NB4 (cell line): ENCODE data around the gene RNASET2.
"Not testable (repeated sequence)": the region's sequence is repeated elsewhere in the genome, so short reads cannot be mapped to it uniquely, and the experiment has no call there.

ENCODE experiments used
- DNase-seq: peaks from one replicate; pipeline ENCODE4 v3.0.0; 2010; ENCODE audit warnings: low read depth
- H3K4me3 ChIP-seq: one replicate; pipeline ENCODE4 v1.5.1; 2011; ENCODE audit warnings: mild to moderate bottlenecking, low read depth, low read length, moderate library complexity
- MYC ChIP-seq: IDR thresholded peaks from 2 replicates; pipeline ENCODE4 v1.6.1; 2011; ENCODE audit warnings: low read depth, low read length
- POLR2A ChIP-seq: IDR thresholded peaks from 2 replicates; pipeline ENCODE4 v1.6.1; 2011; ENCODE audit warnings: mild to moderate bottlenecking; ENCODE audit not compliant: insufficient read length; ENCODE audit errors: extremely low read depth
- TF ChIP-seq, protein P1 (sequence below): IDR thresholded peaks from one replicate; pipeline ENCODE4 v1.5.1; 2012; ENCODE audit warnings: low read depth, low read length
- TF ChIP-seq, protein P2 (sequence below): IDR thresholded peaks from 2 replicates; pipeline ENCODE4 v1.6.1; 2011; ENCODE audit warnings: low read depth, low read length

Gene RNASET2

DNA sequence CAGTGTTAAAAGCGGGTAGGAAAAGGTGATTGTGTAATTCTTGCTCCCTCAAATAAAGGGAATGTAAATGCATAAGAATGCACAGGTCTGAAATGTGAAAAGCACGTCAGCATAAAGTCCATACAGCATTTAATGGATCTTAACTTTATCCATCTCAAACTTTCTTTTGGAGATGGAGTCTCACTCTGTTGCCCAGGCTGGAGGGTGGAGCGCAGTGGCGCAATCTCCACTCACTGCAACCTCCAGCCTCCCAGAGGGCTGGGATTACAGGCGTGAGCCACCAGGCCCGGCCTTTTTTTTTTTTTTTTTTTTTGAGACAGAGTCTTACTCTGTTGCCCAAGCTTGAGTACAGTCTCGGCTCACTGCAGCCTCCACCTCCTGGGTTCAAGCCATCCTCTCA is 33.4 kb downstream of the RNASET2 start:
- DNase-seq, result no peak
- TF ChIP-seq MYC (no peak), POLR2A (no peak)
- TF ChIP-seq, protein P1, sequence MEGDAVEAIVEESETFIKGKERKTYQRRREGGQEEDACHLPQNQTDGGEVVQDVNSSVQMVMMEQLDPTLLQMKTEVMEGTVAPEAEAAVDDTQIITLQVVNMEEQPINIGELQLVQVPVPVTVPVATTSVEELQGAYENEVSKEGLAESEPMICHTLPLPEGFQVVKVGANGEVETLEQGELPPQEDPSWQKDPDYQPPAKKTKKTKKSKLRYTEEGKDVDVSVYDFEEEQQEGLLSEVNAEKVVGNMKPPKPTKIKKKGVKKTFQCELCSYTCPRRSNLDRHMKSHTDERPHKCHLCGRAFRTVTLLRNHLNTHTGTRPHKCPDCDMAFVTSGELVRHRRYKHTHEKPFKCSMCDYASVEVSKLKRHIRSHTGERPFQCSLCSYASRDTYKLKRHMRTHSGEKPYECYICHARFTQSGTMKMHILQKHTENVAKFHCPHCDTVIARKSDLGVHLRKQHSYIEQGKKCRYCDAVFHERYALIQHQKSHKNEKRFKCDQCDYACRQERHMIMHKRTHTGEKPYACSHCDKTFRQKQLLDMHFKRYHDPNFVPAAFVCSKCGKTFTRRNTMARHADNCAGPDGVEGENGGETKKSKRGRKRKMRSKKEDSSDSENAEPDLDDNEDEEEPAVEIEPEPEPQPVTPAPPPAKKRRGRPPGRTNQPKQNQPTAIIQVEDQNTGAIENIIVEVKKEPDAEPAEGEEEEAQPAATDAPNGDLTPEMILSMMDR, result no peak
- TF ChIP-seq, protein P2, sequence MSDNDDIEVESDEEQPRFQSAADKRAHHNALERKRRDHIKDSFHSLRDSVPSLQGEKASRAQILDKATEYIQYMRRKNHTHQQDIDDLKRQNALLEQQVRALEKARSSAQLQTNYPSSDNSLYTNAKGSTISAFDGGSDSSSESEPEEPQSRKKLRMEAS, result no peak
- no peak overlapping the region for H3K4me3 ChIP-seq

DNA sequence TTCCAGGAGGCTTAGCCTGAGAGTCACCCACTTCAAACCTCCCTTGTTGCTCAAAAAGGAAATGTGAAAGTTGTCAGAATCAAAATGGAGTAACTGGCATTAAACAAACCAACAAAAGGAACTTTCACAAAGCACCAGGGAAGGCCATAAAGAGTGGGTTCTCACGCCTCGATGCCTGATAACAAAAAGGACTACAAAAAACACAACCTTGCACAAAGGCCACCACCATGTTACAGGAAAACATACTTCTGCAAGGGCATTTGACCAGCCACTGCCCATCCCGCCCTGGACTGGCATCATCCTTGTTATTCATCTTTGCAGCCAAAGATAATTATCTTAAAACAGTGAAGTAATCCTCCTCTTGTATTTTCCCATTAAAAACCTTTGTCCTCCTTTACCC is 34.8 kb downstream of the RNASET2 start:
- no peak for TF ChIP-seq MYC
- TF ChIP-seq, protein P1, result no peak
- TF ChIP-seq POLR2A, result no peak
- TF ChIP-seq, protein P2, result no peak
- DNase-seq, result no peak
- H3K4me3 ChIP-seq, result no peak overlapping the region

DNA sequence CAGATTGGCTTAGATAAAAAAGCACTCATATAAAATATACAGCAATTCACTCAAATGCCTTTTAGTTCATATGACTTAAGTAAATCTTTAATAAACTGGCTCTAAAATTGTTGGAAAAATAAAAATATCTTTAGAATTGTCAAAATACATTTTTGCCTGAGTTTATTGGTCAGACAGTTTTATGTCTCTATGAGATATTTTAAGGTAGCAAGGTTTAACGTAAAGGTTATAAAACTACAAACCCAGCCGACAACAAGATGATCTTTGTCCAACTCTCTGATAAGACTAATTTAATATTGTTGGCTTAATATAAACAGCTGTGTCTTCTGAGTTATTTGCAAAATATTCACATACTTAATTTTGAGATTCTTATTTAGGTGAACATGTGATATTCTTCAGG is 39.5 kb downstream of the RNASET2 start:
- no peak for DNase-seq
- TF ChIP-seq MYC (no peak), POLR2A (no peak)
- TF ChIP-seq, protein P1, result no peak
- TF ChIP-seq, protein P2, result no peak
- H3K4me3 ChIP-seq, result no peak overlapping the region

DNA sequence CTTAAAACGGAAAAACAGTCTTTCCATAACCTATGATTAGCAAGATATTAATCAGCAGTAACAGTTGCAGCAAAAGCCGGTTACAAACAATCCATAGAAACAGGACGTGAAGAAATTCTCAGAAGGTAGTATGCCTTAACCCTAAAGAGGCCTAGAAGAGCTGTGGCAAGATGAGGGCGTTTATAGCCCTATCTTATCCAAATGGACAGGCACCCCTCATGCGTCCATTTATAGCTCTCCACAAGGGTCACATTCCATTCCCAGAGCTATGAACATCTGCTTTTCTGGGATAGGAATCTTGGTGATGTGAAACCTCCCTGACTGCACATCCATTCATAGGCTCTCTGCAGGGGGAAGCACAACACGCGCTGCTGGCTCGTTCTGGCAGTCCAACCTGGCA is 40.9 kb downstream of the RNASET2 start:
- H3K4me3 ChIP-seq, DNase-seq: not testable (repeated sequence)

DNA sequence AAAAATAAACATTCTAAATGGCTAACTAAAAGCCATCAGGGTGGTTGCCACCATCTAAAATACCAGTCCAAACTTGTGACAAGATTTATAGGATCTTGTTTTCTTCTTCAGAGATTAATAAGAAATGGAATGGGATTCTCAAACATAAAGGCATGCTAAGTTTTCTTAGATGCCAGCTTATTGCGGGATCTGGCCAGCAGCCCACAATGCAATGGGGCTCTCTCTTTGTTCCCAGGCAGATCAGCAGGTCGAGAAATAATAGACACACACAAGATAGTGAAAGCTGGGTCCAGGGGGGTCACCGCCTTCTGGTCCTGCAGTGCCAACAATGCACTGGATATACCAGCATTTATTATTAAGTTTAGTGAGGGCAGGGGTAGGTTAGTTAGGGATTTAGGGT is 41.4 kb downstream of the RNASET2 start:
- not testable (repeated sequence) for DNase-seq, H3K4me3 ChIP-seq

DNA sequence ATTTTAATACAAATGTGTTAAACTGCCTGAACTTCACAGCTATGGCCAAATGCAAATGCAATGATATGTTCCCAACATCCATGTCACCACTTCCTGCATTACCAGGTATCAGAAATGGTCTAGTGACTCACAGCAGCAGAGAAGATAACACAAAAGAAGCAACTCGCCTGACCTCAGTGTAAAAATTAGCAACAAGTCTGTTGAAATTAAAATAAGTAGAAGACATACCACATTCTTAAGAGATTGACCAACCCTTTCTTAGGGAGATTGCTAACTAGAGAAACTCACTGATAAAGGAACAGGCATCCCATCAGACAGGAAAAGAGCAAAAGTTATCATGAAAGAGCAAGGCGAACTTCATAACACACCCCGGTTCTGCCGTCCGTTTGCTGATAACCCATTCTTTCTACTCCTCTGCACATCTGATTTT is 45.1 kb downstream of the RNASET2 start:
- no peak overlapping the region for H3K4me3 ChIP-seq
- TF ChIP-seq, protein P1, result no peak
- TF ChIP-seq POLR2A, result no peak
- no peak for TF ChIP-seq MYC
- TF ChIP-seq, protein P2, result no peak
- DNase-seq, result no peak

DNA sequence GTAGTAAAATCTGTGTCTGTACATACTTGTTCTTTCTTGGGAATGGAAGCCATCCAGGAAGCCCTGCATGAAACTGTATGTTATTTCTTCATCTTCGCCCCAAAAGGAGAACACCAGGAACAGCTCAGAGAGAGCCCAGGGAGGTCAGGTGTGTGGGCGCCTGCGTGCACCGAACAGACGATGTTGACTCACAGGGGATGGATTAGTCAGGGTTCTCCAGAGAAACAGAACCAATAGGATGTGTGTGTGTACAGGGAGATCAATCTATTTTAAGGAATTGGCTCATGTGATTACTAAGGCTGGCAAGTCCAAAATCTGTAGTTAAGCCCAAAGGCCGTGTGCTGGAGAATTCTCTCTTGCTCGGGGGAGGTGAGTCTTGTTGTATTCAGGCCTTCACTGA is 45.7 kb downstream of the RNASET2 start:
- DNase-seq, result no peak
- TF ChIP-seq MYC (no peak), POLR2A (no peak)
- TF ChIP-seq, protein P1, result no peak
- TF ChIP-seq, protein P2, result no peak

More for the DNA sequence above, 45.7 kb downstream of the RNASET2 start:
- no peak overlapping the region for H3K4me3 ChIP-seq
